Caco-2 (cell line): Measurements from ENCODE around the gene TSPAN9. TPM values are rescaled to one million over a fixed set of nuclear protein-coding genes. Genes with fewer than 3 reads are reported as not detected.

ENCODE experiments used
- BruUV-seq: library from RNA; stranded (reverse); fragments of 400-500 nt; replicated peaks from 2 replicates; lab custom pipeline; 2021; lab: Mats Ljungman, UMichigan
- CTCF ChIA-PET: fragments of 300-600 bp; sonication (Branson Sonifier 250); formaldehyde crosslinking; loops from one replicate; lab custom pipeline; 2022; ENCODE audit warnings: antibody characterized with exemption; lab: Charles Lee
- POLR2A ChIA-PET: fragments of 300-600 bp; sonication (Branson Sonifier 250); formaldehyde crosslinking; loops from one replicate; lab custom pipeline; 2022; ENCODE audit warnings: antibody characterized with exemption; lab: Charles Lee
- DNase-seq, 2 experiments: peaks; one replicate each; pipeline versions ENCODE4 v3.0.0 to v3.0.0-alpha.2; 2020 to 2022
- H3K27me3 ChIP-seq: replicated peaks from 2 replicates; pipeline ENCODE4 v1.6.0; 2011; ENCODE audit warnings: low read length; ENCODE audit not compliant: control insufficient read depth, insufficient read depth
- H3K36me3 ChIP-seq: 2 replicates; pipeline ENCODE4 v1.5.1; 2011; ENCODE audit warnings: low read length; ENCODE audit not compliant: control insufficient read depth, insufficient read depth
- H3K4me1 ChIP-seq: fragments of 250-450 bp; sonication (Bioruptor Pico); 2 replicates; pipeline ENCODE4 v1.5.1; 2020; ENCODE audit warnings: mild to moderate bottlenecking
- H3K4me3 ChIP-seq: 2 replicates; pipeline ENCODE4 v1.5.1; 2011; ENCODE audit warnings: low read depth, mild to moderate bottlenecking, control low read depth, low read length
- H3K9me3 ChIP-seq: fragments of 250-450 bp; sonication (Bioruptor Pico); 2 replicates; pipeline ENCODE4 v1.5.1; 2020; ENCODE audit warnings: mild to moderate bottlenecking, moderate library complexity
- H3K27ac Mint-ChIP-seq: one replicate; pipeline ENCODE4 v1.8.0; 2022; ENCODE audit warnings: mixed read lengths; ENCODE audit not compliant: unreplicated experiment
- H3K27me3 Mint-ChIP-seq: one replicate; pipeline ENCODE4 v1.8.0; 2022; ENCODE audit warnings: mixed read lengths; ENCODE audit not compliant: insufficient read depth, unreplicated experiment
- H3K36me3 Mint-ChIP-seq: one replicate; pipeline ENCODE4 v1.8.0; 2022; ENCODE audit warnings: mild to moderate bottlenecking, mixed read lengths; ENCODE audit not compliant: insufficient read depth, unreplicated experiment
- H3K4me1 Mint-ChIP-seq: one replicate; pipeline ENCODE4 v1.8.0; 2022; ENCODE audit warnings: low read depth, mixed read lengths; ENCODE audit not compliant: unreplicated experiment
- H3K4me3 Mint-ChIP-seq: one replicate; pipeline ENCODE4 v1.8.0; 2022; ENCODE audit warnings: mild to moderate bottlenecking, moderate library complexity, mixed read lengths; ENCODE audit not compliant: unreplicated experiment
- H3K9me3 Mint-ChIP-seq: one replicate; pipeline ENCODE4 v1.8.0; 2022; ENCODE audit warnings: mixed read lengths; ENCODE audit not compliant: unreplicated experiment
- CTCF ChIP-seq, 2 experiments: fragments of 200-600 bp in 1 of 2; IDR thresholded peaks; 1 replicate in 1 of 2; 2 replicates in 1 of 2; pipeline versions ENCODE4 v1.5.1 to v1.8.0; 2011 to 2022; ENCODE audit warnings: antibody characterized with exemption in 1 of 2, control low read depth in 1 of 2, inconsistent platforms in 1 of 2, low read depth in 1 of 2, low read length in 1 of 2, mild to moderate bottlenecking in 1 of 2, moderate library complexity in 1 of 2; ENCODE audit not compliant: insufficient read depth in 1 of 2, severe bottlenecking in 1 of 2, unreplicated experiment in 1 of 2
- intact Hi-C: fragments of 100-400 bp; cut with micrococcal nuclease; formaldehyde crosslinking; loops from one replicate; pipeline ENCODE4 v1.10.0; 2022; ENCODE audit not compliant: unreplicated experiment
- total RNA-seq: library from RNA; stranded (reverse); gene quantifications from 2 replicates; pipeline ENCODE4 v1.2.3, GENCODE V29; 2022

TSPAN9 gene
- total RNA-seq, 1 experiment from 2014 or later, result 49.1 TPM

- Histone ChIP-seq H3K27me3 (no peaks in the 10 kb centered on the region), H3K4me1 (peaks cover 13% of the 10 kb centered on the region), H3K9me3 (no peaks in the 10 kb centered on the region), H3K36me3 (no peaks in the 10 kb centered on the region), H3K4me3 (no peak overlapping the region)
- intact Hi-C loops, result no loop called here
- BruUV-seq, result no TSS peak
- H3K27me3 Mint-ChIP-seq, result no peaks in the 10 kb centered on the region
- CTCF ChIA-PET, result no interaction called here
- no peaks in the 10 kb centered on the region for H3K9me3 Mint-ChIP-seq
- POLR2A ChIA-PET, result no interaction called here
- no peaks in the 10 kb centered on the region for H3K36me3 Mint-ChIP-seq
- no peak for TF ChIP-seq CTCF (IDR thresholded peaks at IDR 0.05; ENCODE audit: insufficient read depth in 1 of 2, low read depth in 1 of 2, low read length in 1 of 2, severe bottlenecking in 1 of 2, unreplicated experiment in 1 of 2)
- no peak overlapping the region for H3K27ac Mint-ChIP-seq
- H3K4me3 Mint-ChIP-seq, result no peak overlapping the region
- DNase-seq, result no peak
- peaks cover 15% of the 10 kb centered on the region for H3K4me1 Mint-ChIP-seq
These were observed 96.7 kb downstream of the TSPAN9 start for GRCh38 chr12:3173912-3174311.

GRCh38 chr12:3175238-3175637 is 98.1 kb downstream of the TSPAN9 start:
- Mint-ChIP-seq H3K4me1 (peaks cover 14% of the 10 kb centered on the region), H3K4me3 (no peak overlapping the region), H3K36me3 (no peaks in the 10 kb centered on the region), H3K9me3 (no peaks in the 10 kb centered on the region), H3K27me3 (no peaks in the 10 kb centered on the region), H3K27ac (no peak overlapping the region)
- Histone ChIP-seq H3K4me3 (no peak overlapping the region), H3K4me1 (peaks cover 12% of the 10 kb centered on the region), H3K36me3 (no peaks in the 10 kb centered on the region), H3K9me3 (no peaks in the 10 kb centered on the region), H3K27me3 (no peaks in the 10 kb centered on the region)
- no TSS peak for BruUV-seq
- no peak for DNase-seq
- no peak for TF ChIP-seq CTCF (IDR thresholded peaks at IDR 0.05; ENCODE audit: insufficient read depth in 1 of 2, low read depth in 1 of 2, low read length in 1 of 2, severe bottlenecking in 1 of 2, unreplicated experiment in 1 of 2)
- POLR2A ChIA-PET, result no interaction called here
- intact Hi-C loops, result no loop called here
- CTCF ChIA-PET, result no interaction called here

GRCh38 chr12:3176754-3177153 is 99.6 kb downstream of the TSPAN9 start:
- no peak for DNase-seq
- Histone ChIP-seq H3K27me3 (no peaks in the 10 kb centered on the region), H3K9me3 (no peaks in the 10 kb centered on the region), H3K4me1 (no peaks in the 10 kb centered on the region), H3K36me3 (no peaks in the 10 kb centered on the region), H3K4me3 (no peak overlapping the region)
- no peak for TF ChIP-seq CTCF (IDR thresholded peaks at IDR 0.05; ENCODE audit: insufficient read depth in 1 of 2, low read depth in 1 of 2, low read length in 1 of 2, severe bottlenecking in 1 of 2, unreplicated experiment in 1 of 2)
- H3K9me3 Mint-ChIP-seq, result no peaks in the 10 kb centered on the region
- H3K27ac Mint-ChIP-seq, result no peak overlapping the region
- no peaks in the 10 kb centered on the region for H3K36me3 Mint-ChIP-seq
- BruUV-seq, result no TSS peak
- ChIA-PET POLR2A (interaction anchor here (0.7 kb wide), 1 partner anchor 1847 kb away, joined by 3 read pairs; no protein-coding TSS in a partner anchor), CTCF (no interaction called here)
- intact Hi-C loops, result no loop called here
- H3K4me1 Mint-ChIP-seq, result no peaks in the 10 kb centered on the region
- H3K27me3 Mint-ChIP-seq, result no peaks in the 10 kb centered on the region
- H3K4me3 Mint-ChIP-seq, result no peak overlapping the region
